HG03159 (cell line): ENCODE measurements around the gene MYADML2.

Experiments
- ATAC-seq: cut with Tn5 transposase; IDR thresholded peaks from one replicate; pipeline ENCODE4 v1.9.1; 2021; ENCODE audit warnings: mild to moderate bottlenecking, moderate library complexity; ENCODE audit not compliant: unreplicated experiment

The MYADML2 gene

DNA sequence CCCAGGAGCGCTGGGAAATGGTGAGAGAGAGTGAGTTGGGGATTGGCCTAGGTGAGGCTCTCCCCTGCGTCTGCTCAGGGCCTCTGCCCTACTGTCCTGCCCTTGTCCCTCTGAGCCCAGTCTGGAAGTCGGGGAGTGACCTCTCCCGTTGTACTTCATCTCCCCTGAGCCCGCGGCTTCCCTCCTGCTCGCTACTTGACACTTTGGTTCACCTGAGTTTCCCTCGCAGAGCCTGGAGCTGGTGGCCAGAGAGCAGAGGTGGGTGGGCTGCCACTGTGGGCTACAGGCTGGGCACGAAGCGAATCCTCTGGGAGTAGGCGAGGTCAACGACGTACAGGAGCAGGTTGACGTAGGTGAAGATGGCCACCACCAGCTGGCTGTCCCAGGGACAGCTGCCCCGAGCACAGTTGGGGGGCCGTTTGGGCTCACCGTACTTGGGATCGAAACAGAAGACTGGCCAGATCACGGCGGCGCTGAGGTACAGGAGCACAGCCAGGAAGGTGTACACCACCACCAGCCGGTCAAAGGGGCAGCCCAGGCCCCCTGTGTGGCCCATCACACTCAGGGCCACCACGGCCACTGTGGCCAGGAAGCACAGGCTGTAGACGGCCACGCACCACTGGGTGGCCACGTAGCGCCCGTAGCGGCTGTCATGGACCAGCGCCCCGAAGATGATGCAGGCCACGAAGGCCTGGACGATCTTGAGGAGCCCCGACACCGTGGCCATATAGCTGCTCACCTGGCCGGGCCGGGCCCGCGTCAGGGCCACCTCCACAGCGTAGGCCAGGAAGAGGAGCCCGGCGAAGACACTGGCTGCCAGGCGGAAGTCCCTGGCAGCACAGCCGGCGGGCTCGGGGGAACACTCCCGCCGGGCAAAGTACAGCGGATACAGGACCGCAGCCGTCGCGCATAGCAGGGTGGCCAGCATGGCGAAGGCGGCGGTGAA, 6.2 kb downstream of the MYADML2 start:
- no peak for ATAC-seq

DNA sequence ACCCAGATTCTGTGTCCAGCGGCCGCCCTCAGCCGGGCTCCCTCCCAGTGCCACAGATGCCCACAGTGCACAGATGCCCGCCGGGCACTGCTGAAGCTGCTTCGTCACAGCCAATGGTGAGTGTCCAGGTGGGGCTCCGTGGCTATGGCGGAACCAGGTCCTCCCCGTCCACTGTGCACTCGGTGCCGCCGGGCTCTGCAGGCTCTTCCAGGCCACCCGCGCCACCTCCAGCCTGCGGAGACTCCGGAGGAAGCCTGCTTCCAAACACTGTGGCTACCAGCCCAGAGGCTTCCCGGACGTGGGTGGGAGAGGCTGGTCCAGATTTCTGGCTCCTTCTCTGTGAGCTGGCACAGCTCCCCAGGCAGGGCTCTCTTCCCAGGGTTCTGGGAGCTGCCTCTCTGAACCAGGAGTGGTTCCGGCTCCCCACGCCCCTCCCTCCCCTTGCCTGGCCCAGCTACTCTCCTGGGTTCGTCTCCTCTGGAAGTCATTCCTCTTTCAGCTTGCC, 7.1 kb downstream of the MYADML2 start:
- ATAC-seq, result no peak

DNA sequence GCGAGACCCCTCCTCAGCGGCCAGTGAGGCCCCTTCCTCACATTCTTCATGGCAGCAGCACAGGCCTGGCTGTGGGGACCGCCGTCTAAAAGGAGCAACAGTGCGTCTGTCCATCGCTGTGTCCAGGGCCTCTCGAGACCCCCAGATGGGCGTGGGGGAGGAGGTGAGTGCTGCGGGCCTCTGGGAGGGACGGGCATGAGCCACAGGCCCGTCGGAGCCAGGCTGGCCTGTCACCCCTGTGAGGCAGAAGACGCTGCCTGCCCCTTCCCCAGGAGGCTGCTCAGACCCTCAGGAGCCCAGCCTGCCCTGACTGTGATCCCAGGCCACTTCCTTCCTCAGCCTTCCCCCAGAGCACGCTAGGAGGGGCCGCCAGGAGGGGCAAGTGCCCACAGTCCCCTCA, 7.8 kb downstream of the MYADML2 start:
- no peak for ATAC-seq

DNA sequence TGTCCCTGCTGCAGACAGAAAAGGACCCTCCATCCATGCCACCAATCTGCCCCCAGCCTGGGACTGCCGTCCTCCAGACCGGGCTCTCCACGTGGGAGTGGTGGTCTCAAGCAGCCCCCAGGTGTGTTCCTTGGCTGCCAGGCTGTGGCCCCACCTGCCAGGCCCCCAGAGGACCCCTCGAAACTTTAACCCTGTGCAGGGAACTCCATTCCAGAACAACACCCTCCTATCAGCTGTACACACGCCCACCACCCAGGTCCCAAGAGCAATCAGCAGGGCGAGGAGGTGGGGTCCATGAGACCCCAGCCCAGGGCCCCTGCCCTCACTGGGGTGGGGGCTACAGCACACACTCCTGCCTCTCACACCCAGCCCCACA, 11.3 kb downstream of the MYADML2 start:
- ATAC-seq, result no peak

DNA sequence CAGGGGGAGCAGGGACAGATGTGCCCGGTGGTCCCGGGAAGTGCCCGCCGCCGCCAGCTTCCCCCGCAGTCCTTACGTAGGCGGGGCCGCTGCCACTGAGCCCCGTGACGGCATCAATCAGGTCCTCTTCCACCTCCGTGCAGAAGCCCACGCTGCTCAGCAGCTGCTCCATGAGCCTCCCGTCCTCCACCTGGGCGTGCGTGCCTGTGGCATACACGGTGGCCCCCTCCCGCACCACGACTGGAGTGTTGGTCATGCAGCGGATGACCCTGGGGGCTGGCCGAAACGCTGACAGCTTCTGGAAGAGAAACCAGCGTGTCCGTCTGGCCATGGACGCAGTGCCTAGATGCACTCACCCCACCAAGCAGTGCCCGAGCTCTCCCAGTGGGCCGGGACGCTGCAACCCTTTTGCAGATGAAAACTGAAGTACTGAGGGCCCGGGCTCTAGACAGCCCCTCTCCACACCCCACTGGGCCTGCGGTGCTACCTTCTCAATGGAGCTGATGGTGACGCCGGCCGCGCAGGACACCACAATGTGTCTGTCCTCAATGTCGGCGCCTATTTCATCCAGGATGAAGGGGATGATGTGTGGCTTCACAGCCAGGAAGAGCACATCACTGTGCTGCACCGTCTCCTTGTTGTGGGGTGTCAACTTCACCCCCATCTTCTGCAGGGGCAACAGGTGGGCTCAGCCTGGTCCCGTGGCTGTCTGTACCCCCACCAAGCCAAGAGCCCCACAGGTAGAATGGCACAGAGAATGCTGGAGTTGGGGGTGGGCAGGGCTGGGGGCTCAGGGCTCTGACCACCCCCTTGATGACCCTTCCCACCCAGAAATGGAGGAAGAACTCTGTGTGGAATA, 12.0 kb downstream of the MYADML2 start:
- ATAC-seq, result no peak

DNA sequence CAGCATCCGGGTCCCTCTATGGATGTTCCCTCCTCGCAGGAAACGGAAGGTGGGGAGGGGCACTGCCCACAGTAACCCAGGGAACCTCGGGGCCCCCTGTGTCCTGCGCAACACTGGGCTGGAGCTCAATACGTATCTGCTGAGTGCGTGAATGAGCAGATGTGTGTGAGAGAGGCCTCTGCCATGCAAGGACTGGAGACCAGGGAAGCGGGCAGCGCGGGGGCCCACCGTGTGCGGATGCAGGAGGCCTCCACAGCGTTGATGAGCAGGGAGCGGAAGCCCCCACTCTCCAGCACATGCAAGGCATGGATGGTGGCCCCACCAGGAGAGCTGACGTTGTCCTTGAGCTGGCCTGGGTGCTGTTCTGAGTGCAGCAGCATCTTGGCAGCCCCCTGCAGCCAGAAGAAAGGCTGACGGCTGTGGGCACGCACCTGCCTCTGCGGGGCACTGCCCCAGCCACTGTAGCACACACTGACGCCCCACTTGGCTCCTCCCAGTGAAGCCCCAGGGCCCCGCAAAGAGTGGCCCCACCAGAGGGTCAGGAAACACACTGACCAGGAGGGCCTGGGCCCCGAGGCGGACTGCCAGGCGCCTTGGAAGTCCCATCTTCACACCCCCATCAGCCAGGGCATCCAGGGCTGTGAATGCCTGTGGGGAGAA, 12.8 kb downstream of the MYADML2 start:
- ATAC-seq, result no peak

DNA sequence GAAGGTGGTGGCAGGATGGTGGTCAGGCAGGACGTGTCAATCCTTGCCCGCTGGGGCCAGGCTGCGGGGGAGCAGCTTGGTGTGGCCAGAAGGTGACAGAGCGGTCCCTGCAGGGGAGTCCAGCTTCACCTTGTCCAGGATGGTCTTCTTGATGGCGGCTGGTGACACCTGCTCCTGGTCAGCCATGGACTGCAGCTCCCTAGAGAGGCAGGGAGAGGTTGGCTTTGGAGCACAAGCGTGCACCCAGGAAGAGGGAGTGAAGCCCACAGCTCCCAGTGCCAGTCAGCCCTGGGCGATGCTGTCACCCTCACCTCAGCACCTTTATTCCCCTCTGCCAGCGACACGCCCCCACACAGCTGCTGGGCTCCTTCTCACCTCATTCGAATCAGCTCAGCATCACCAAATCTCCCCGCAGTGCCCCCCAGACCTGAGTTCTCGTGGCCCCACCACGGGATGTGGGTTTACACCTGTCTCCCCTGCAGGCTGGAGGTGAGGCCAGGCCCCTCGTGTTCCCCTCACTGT, 13.8 kb downstream of the MYADML2 start:
- ATAC-seq, result no peak

DNA sequence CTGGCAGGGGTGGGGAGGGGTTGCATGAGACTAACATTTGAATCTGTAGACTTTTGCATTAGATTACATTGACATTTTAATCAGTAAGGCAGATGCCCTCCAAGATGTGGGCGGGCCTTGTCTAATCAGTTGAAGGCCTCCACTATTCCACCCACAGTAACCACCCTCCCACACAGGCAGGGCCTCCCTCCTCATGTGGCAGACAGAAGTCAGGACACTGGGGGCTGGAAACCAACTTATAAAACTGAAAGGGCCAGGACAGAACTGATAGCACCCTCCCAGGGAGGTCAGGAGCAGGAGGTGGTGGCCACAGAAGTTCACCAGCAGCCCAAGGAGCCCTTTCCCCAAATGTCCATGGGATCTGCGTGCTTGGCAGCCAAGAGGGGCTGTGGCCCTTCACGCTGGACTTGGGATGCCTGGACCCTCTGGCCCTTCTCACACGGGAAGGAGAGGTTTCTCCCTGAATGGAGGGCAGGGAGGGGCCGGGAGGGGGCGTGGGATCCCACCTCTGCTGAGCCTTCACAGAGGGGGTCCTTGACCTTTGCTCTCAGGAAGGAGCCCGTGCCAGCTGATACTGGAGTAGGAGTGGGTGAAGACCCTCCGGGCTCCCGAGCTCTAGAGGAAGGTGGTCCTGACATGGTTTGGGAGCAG, 14.6 kb downstream of the MYADML2 start:
- no peak for ATAC-seq

DNA sequence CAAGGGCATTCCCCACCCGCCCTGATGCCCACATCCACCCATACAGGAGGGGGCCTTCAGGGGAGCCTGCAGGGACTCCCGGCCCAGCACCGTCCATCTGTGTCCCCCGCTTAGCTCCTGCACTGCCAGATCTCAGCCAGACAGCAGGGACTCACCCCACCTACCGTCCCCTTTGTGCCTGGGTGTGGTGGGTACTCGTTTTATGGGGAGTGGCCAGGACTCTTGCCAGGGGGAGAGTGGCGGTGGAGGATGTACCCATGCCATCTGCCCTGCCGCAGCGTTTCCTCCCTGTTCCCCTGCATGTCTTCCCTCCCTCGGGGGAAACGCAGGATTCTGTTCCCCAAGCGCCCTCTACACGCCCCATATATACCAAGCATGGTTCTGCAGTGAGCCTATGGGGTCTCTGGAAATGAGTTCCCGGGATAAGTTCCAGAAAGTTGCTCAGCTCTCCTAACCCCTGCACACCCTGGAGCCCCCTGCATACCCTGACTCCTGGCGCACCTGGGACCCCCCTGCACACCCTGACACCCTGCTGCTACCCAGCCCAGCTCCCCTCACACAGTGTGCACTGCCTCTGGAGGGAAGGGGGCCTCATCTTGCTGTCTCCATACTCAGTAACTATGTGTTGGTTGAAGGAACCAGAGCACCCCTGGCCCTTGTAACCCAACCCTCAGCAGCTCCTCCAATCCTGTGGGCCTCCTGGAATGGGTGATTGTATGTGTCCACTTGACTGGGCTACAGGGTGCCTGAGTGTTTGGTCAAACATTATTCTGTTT, 15.3 kb downstream of the MYADML2 start:
- ATAC-seq, result no peak

DNA sequence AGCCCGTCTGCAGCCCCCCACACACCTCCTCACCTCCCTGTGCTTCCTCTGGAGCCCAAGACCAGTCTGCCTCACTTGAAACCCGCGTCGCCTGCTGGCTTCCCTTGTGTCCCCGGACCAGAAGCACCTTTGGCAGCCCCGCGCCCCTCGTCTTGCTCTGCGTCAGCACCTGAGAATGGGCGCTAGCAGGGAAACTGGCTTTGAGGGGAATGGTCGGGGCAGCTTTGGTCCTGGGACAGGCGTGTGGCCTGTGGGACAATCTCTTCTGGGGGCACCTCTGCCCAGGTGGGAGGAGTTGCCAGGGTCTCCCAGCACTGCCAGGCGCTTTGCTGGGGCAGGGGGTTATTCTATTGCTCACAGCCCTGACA, 15.9 kb downstream of the MYADML2 start:
- ATAC-seq, result no peak

DNA sequence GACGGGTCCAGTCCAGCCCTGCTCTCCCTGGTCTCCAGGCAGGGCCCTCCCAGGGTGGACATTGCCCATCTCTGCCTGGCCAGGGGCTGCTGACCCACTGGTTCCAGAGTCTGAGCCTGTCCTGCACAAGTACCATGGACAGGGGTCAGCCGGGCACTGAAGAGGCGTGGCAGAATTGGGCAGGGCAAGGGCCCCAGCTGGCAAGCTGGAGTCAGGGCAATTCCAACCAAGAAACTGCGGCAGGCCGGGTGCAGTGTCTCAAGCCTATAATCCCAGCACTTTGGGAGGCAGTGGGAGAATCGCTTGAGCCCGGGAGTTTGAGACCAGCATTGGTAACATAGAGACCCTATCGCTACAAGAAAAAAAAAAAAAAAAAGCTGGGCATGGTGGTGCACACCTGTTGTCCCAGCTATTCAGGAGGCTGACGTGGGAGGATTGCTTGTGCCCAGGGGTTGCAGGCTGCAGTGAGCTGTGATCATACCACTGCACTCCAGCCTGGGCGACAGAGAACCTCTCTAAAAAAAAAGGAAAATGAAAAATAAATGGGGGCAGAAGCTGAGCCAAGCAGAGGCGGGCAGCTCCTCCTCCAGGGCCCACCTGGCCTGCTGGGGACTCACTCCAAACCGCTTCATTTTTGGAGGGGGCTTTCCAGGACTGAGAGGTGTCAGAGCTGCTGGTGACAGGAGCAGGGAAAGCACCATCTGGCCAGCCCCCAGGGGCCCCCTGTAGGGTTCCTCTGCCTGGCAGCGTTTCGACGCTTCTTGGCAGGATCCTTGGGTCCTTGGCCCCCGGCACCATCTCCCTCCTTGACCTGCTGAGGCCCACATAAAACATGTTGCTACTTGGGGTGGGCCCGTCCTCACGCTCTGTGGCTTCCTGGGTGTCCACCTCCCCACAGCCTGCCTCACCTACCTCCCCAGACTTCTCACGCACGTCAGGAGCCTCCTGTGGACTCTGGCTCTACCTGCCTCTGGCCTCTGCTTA, 16.6 kb downstream of the MYADML2 start:
- no peak for ATAC-seq

DNA sequence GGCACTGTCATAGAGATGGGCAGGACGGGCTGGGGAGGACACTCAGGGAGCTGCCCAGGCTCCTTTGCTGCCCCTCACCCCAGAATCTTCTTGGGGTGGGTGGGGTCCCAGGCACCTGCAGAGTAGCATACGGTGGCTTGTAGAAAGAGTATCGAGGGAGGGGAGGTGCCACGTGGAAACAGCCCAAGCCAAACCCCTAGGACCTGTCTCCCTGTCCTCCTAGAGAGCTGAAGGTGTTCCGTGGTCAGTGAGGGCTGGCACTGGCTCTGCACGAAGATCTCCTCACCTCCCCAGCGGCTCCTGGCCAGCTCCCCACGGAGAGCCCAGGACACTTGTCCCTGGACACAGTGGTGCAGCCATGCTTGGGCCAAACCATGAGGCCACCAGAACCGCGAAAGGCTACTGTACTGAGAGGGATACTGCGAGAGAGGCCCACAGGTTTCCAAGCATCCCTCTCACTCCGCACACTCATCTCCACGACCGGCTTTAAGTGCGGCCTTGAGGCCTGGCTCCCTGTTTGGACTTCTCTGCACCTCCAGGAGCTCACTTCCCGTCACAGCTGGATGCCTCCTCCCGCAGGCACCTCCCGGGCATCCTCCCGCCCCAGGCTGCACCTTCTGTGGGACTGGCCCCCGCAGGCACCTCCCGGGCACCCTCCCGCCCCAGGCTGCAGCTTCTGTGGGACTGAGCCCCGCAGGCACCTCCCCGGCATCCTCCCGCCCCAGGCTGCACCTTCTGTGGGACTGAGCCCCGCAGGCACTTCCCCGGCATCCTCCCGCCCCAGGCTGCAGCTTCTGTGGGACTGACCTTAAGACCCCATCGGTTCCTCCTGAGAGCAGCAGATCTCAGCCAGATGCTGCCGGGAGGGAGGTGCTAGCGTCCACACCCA, 17.5 kb downstream of the MYADML2 start:
- no peak for ATAC-seq

DNA sequence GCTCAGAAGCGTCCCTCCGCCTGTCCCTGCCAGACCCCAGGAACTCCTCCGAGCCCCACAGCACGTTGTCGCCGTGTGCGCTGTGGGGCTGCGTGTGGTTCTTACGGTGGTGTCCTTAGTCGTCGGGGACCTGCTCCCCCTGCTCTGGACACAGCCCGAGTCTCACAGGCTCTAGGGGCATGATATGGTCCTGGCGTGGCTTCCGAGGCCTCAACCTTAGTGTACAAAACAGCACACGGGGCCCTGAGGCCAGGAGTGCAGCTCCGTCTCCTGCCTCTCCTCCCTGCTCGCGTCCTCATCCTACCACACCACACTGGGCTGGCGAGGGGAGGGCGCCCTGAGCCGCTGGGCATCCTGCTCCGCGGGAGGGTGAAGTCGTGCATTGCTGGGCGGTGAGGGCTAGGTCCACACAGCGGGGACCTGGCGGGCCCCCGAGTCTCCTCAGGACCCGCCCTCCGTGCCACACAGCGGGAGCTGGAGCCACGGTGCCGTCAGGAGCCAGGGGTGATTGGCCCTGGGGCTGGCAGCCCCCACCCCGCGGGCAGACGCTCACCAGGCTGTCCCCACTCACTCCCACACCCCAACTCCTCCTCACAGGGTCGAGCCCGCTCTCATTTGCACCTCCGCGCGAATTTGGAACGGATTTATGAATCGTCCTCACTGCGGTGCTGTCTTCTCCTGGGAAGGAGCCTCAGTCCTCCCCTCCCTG, 18.3 kb downstream of the MYADML2 start:
- no peak for ATAC-seq

DNA sequence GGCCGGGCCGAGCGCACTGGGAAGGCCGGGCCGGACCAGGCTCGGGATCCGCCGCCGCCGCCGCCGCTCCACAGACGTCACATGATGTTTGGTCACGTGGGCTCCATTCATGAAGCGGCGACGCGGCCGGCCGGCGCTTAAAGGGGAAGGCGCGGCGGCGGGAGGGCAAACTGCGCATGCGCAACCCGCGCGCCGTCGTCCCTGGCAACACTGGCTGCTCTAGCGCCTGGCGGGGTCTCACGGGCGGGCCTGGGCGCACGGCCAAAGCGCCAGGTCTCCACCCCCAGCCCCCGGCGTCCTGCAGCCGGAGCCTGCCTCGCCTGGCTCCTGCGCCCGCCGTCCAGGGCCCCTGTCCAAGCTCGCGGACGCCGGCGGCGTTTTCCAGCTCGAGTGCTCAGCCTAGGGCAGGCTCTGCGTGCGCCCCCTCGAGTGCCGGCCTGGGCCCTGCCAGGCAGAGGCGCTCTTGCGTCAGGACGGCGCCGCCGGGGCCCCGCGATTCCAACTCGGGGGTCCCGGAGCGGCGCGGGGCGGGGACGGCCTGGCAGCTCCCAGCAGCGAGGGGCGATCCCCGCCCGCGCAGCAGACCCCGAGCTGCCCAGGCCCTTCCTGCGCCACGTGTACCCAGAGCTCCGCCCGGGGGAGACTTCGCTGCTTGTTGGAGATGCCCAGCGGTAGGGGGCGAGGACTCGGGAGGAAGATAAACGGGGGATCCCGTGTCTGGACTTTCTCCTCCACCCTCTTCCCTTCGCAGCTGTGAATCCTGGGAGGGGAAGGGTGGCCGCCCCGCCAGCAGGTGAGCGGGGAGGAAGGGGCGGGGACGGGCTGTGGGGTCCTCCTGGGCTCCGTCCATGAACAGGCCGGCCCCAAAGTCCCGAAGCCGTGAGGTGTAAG, 19.1 kb downstream of the MYADML2 start, which contains the start of gene MAFG:
TSS of gene MAFG (minus strand) at position 83 of the 891 bp plus-strand sequence. CDS start 4,550 bp downstream, outside the sequence.
- ATAC-seq, result peak; percentile 59

DNA sequence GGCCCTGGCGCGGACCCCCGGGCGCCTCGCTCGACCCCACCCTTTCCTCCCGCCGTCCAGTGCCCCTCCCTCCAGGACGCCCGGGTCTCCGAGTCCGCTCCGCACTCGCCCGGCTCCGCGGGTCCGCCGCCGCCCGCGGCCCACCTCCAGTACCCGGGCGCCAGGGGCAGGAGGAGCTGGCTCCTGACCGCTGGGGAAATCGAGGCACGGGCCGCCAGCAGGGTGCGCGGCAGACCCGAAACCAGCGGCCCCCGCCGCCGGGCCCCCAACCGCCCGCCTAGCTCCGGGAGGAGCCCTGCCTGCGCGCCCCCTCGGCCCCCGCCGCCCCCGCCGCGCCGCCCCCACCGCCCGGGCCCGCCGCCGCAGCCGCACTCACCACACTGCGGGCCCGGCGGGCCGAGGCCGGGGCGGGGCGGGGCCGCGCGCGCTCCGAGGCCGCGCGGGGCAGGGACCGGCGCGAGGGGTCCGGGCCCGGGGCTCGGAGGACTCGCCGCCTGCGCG, 19.8 kb downstream of the MYADML2 start:
- peak; percentile 15 for ATAC-seq
